ENCODE measurements around the gene OSGIN1. TPM values are rescaled to one million over a fixed set of nuclear protein-coding genes. Genes with fewer than 3 reads are reported as not detected.

Gene OSGIN1
- total and polyA plus RNA-seq, 2 of the 8 experiments (the other 6 are each of a cell fraction or from before 2014, with no cell fraction given), result 0.58 to 0.76 TPM

DNA sequence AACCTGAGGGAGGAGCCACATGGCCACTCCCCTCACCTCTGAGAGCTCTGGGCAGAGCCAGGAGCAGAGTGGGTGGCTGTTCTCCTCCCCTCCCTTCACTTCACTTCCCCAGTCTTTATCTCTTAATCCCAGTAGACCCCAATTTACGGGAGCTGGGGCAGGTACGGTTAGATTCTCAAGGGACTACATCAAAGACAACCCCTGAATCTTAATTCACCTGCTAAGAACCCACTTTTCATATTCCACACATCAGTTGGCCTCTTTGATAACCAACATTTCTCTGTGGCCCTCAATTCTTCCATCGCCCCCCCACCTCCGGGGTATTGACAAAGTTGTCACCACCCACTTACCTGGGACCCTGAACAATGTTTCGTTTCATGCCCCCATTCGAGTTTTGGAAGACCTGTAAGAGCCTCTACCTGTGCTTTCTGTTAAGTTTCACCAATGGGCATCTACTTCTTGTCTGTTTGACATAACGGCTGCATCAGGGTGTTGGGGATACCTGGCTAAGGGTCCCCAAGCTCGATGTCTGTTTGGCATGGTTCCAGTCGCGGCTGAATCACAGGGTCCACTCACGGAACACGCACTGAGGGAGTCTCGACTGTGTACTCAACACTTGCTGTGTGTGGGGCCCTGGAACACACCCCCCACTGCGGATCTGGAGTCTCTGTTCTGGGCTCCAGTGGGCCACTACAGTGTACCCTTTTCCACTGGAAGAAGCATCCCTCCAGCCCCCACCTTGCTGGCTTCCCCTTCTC, 61.7 kb downstream of the OSGIN1 start:
- Histone ChIP-seq H4K20me1 (replicated peaks in 1 of 2; ENCODE audit: control insufficient read depth in 1 of 2, insufficient read depth in 2 of 2, low read length in 2 of 2) (no peaks in the 10 kb centered on the region), H4K5ac (ENCODE audit: insufficient read length, low read depth, low read length) (no peak overlapping the region), H3K4me3 (ENCODE audit: extremely low read depth in 1 of 4, insufficient read depth in 2 of 4, low read depth in 3 of 4, low read length in 4 of 4) (peak overlapping the region in 1 of 4 experiments; percentile 26; a peak in 1 of 8 replicates), H3K79me2 (ENCODE audit: control insufficient read depth in 1 of 2, insufficient read depth in 2 of 2, low read length in 2 of 2) (no peaks in the 10 kb centered on the region), H2BK20ac (ENCODE audit: low read length) (no peak overlapping the region), H4K8ac (ENCODE audit: extremely low read depth, insufficient read depth, low read length) (peak overlapping the region; percentile 45; the same call in 1 of the 2 replicates), H2BK12ac (ENCODE audit: low read depth, low read length) (no peak overlapping the region), H2BK15ac (ENCODE audit: low read length) (0 out of 2 replicates have a peak overlapping the region, but pooled peaks have one; percentile 40), H3K4me2 (ENCODE audit: insufficient read depth in 1 of 2, low read depth in 2 of 2, low read length in 2 of 2) (peak overlapping the region in 1 of 2 experiments; percentile 32; a peak in 2 of 4 replicates), H3K36me3 (ENCODE audit: control insufficient read depth in 2 of 4, insufficient read depth in 4 of 4, low read length in 3 of 4) (no peaks in the 10 kb centered on the region), H3K23ac (ENCODE audit: insufficient read length) (no peak overlapping the region), H2AK5ac (ENCODE audit: low read depth, low read length) (no peak overlapping the region), H2AFZ (ENCODE audit: low read length) (no peak overlapping the region), H4K91ac (replicated peaks; ENCODE audit: insufficient read length, low read length) (no peak overlapping the region), H2BK5ac (ENCODE audit: low read depth, low read length) (no peak overlapping the region), H3K56ac (replicated peaks; ENCODE audit: insufficient read length, low read depth, low read length) (no peak overlapping the region), H2BK120ac (replicated peaks; ENCODE audit: low read depth, low read length) (no peak overlapping the region), H3K27me3 (replicated peaks in 1 of 4; ENCODE audit: control insufficient read depth in 3 of 4, extremely low read depth in 1 of 4, insufficient read depth in 3 of 4, low read length in 3 of 4) (no peaks in the 10 kb centered on the region), H3K4me1 (replicated peaks in 1 of 4; ENCODE audit: control insufficient read depth in 3 of 4, insufficient read depth in 4 of 4, low read length in 3 of 4) (no peaks in the 10 kb centered on the region; a peak in 1 of 7 replicates), H3K23me2 (ENCODE audit: low read depth, low read length) (no peaks in the 10 kb centered on the region), H3K9ac (replicated peaks in 1 of 4; ENCODE audit: extremely low read depth in 1 of 4, low read depth in 3 of 4, low read length in 3 of 4) (no peak overlapping the region), H3K9me3 (ENCODE audit: insufficient read depth in 2 of 2, low read depth in 1 of 2, low read length in 1 of 2) (no peaks in the 10 kb centered on the region; a peak in 1 of 4 replicates), H3K27ac (ENCODE audit: low read depth, low read length) (no peak overlapping the region), H3K18ac (ENCODE audit: extremely low read depth, low read length) (0 out of 2 replicates have a peak overlapping the region, but pooled peaks have one; percentile 38), H3K4ac (replicated peaks; ENCODE audit: insufficient read length, low read depth, low read length) (no peak overlapping the region), H3K79me1 (ENCODE audit: low read depth, low read length) (no peaks in the 10 kb centered on the region), H3K14ac (ENCODE audit: insufficient read length) (no peak overlapping the region)
- POLR2A ChIA-PET (ENCODE audit: partially characterized antibody), result interaction anchor here (1.2 to 1.6 kb wide), 3 partner anchors 19 to 61 kb away, joined by 3 to 4 read pairs (median 3); no protein-coding TSS in a partner anchor
- no peak for FAIRE-seq
- WGBS, 2 experiments (ENCODE audit: extremely low coverage in 1 of 2, insufficient coverage in 1 of 2, insufficient read length in 1 of 2, insufficient replicate concordance in 2 of 2, low coverage in 1 of 2, low lambda C conversion rate in 2 of 2, missing lambda C conversion rate in 1 of 2), result 82% methylated on average over 14 of the region's 14 CpGs; no CpG with 5 or more reads in 1 of the 2 experiments
- CTCF ChIA-PET (ENCODE audit: partially characterized antibody), result interaction anchor here (0.6 to 2.8 kb wide), 13 partner anchors 8 to 61 kb away, joined by 3 to 12 read pairs (median 4); no protein-coding TSS in a partner anchor
- TF ChIP-seq, protein P1, sequence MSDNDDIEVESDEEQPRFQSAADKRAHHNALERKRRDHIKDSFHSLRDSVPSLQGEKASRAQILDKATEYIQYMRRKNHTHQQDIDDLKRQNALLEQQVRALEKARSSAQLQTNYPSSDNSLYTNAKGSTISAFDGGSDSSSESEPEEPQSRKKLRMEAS (IDR thresholded peaks at IDR 0.05), result 0 out of 2 replicates have a peak, but pooled peaks have one; percentile 28
- TF ChIP-seq CTBP2 (IDR thresholded peaks at IDR 0.05; ENCODE audit: borderline replicate concordance, insufficient read depth, insufficient read length, low read length) (no peak), TBP (IDR thresholded peaks at IDR 0.05; ENCODE audit: low read depth, low read length) (no peak), CREB1 (IDR thresholded peaks at IDR 0.05) (no peak)
- DNase-seq (ENCODE audit: low read depth in 1 of 2, low spot score in 2 of 2), result no peak

Data from H1 (cell line).